ENCODE measurements around the gene SCN2A. TPM values are rescaled to one million over a fixed set of nuclear protein-coding genes. Genes with fewer than 3 reads are reported as not detected.
"Not testable (repeated sequence)": the region's sequence is repeated elsewhere in the genome, so short reads cannot be mapped to it uniquely, and the experiment has no call there.

Gene SCN2A
- total RNA-seq, 1 donor from 2014 or later, result 0.04 TPM

GRCh38 chr2:165382362-165382761 is 143.1 kb downstream of the SCN2A start:
- no peak for DNase-seq (ENCODE audit: low read depth)
- TF ChIP-seq, protein P1, sequence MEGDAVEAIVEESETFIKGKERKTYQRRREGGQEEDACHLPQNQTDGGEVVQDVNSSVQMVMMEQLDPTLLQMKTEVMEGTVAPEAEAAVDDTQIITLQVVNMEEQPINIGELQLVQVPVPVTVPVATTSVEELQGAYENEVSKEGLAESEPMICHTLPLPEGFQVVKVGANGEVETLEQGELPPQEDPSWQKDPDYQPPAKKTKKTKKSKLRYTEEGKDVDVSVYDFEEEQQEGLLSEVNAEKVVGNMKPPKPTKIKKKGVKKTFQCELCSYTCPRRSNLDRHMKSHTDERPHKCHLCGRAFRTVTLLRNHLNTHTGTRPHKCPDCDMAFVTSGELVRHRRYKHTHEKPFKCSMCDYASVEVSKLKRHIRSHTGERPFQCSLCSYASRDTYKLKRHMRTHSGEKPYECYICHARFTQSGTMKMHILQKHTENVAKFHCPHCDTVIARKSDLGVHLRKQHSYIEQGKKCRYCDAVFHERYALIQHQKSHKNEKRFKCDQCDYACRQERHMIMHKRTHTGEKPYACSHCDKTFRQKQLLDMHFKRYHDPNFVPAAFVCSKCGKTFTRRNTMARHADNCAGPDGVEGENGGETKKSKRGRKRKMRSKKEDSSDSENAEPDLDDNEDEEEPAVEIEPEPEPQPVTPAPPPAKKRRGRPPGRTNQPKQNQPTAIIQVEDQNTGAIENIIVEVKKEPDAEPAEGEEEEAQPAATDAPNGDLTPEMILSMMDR (IDR thresholded peaks at IDR 0.05; ENCODE audit: insufficient read depth, low read length, poor library complexity, severe bottlenecking), result no peak

GRCh38 chr2:165390875-165391274 is 151.7 kb downstream of the SCN2A start:
- no peak for DNase-seq (ENCODE audit: low read depth)
- no peak overlapping the region for H3K4me3 ChIP-seq (ENCODE audit: low read depth, low read length)
- H3K36me3 ChIP-seq (ENCODE audit: control insufficient read depth, insufficient read depth, low read length), result no peaks in the 10 kb centered on the region
- no peaks in the 10 kb centered on the region for H3K27me3 ChIP-seq (ENCODE audit: control insufficient read depth, insufficient read depth, low read length)
- TF ChIP-seq, protein P1 (IDR thresholded peaks at IDR 0.05; ENCODE audit: insufficient read depth, low read length, poor library complexity, severe bottlenecking), result no peak

More at GRCh38 chr2:165382362-165382761, 143.1 kb downstream of the SCN2A start:
- H3K4me3 ChIP-seq (ENCODE audit: low read depth, low read length), result no peak overlapping the region
- no peaks in the 10 kb centered on the region for H3K27me3 ChIP-seq (ENCODE audit: control insufficient read depth, insufficient read depth, low read length)
- no peaks in the 10 kb centered on the region for H3K36me3 ChIP-seq (ENCODE audit: control insufficient read depth, insufficient read depth, low read length)

DNA sequence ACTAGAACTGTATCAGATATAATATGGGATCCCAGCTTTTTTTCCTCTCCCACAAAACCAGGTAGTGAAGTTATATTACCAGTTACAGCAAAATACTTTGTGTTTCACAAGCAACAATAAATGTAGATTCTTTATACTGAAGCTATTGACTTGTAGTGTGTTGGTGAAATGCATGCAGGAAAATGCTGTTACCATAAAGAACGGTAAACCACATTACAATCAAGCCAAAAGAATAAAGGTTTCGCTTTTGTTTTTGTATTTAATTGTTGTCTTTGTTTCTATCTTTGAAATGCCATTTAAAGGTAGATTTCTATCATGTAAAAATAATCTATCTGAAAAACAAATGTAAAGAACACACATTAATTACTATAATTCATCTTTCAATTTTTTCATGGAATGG is 152.6 kb downstream of the SCN2A start:
- no peak overlapping the region for H3K4me3 ChIP-seq (ENCODE audit: low read depth, low read length)
- H3K36me3 ChIP-seq (ENCODE audit: control insufficient read depth, insufficient read depth, low read length), result no peaks in the 10 kb centered on the region
- H3K27me3 ChIP-seq (ENCODE audit: control insufficient read depth, insufficient read depth, low read length), result no peaks in the 10 kb centered on the region
- TF ChIP-seq, protein P1 (IDR thresholded peaks at IDR 0.05; ENCODE audit: insufficient read depth, low read length, poor library complexity, severe bottlenecking), result no peak
- DNase-seq (ENCODE audit: low read depth), result no peak

GRCh38 chr2:165398603-165399002 is 159.4 kb downstream of the SCN2A start:
- H3K36me3 ChIP-seq (ENCODE audit: control insufficient read depth, insufficient read depth, low read length); DNase-seq (ENCODE audit: low read depth); H3K27me3 ChIP-seq (ENCODE audit: control insufficient read depth, insufficient read depth, low read length); H3K4me3 ChIP-seq (ENCODE audit: low read depth, low read length): not testable (repeated sequence)

DNA sequence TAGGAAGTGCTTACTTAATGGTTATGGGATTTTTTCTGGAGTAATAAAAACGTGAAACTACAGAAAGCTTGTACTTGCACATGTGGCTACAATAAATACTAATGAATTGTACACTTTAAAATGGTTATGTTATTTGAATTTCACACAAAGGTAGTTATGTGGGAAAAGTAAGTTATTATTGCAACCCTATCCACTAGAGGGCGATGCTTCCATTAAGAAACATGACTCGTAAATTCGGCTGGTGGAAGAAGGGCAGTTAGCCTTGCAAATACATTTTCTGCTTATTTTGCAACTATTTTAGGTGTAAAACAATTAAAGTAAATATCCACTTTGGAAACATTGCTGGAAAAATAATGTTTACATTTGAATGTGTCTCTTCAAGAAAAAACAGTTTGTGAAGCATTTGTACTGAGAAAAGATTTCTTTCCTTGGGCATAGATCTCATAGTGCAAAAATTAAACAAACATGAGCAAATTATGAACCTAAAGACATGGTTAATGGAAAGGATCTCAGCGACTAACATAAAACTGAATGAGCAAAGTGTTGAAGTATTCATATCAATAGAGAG is 162.2 kb downstream of the SCN2A start:
- TF ChIP-seq, protein P1 (IDR thresholded peaks at IDR 0.05; ENCODE audit: insufficient read depth, low read length, poor library complexity, severe bottlenecking), result peak; percentile 69
- H3K4me3 ChIP-seq (ENCODE audit: low read depth, low read length), result no peak overlapping the region
- no peaks in the 10 kb centered on the region for H3K36me3 ChIP-seq (ENCODE audit: control insufficient read depth, insufficient read depth, low read length)
- no peaks in the 10 kb centered on the region for H3K27me3 ChIP-seq (ENCODE audit: control insufficient read depth, insufficient read depth, low read length)
- DNase-seq (ENCODE audit: low read depth), result peak; percentile 51

GRCh38 chr2:165402162-165402561 is 162.9 kb downstream of the SCN2A start:
- no peak overlapping the region for H3K4me3 ChIP-seq (ENCODE audit: low read depth, low read length)
- no peak for DNase-seq (ENCODE audit: low read depth)
- no peaks in the 10 kb centered on the region for H3K27me3 ChIP-seq (ENCODE audit: control insufficient read depth, insufficient read depth, low read length)
- no peaks in the 10 kb centered on the region for H3K36me3 ChIP-seq (ENCODE audit: control insufficient read depth, insufficient read depth, low read length)
- TF ChIP-seq, protein P1 (IDR thresholded peaks at IDR 0.05; ENCODE audit: insufficient read depth, low read length, poor library complexity, severe bottlenecking), result no peak
